ENCODE data around the gene CAPN8.

- TF ChIP-seq FOXK1 (CRISPR knock-in tag; IDR thresholded peaks at IDR 0.05) (no peak), FOXP4 (CRISPR knock-in tag; IDR thresholded peaks at IDR 0.05) (no peak), CTCF (IDR thresholded peaks at IDR 0.05) (no peak), TP53 (CRISPR knock-in tag; IDR thresholded peaks at IDR 0.05) (no peak), USF2 (CRISPR knock-in tag; IDR thresholded peaks at IDR 0.05) (no peak), IRF2 (CRISPR knock-in tag; IDR thresholded peaks at IDR 0.05; ENCODE audit: borderline replicate concordance, low read depth) (no peak), NR3C1 (CRISPR knock-in tag; conservative IDR thresholded peaks at IDR 0.05; ENCODE audit: low read depth) (no peak), MYBL2 (CRISPR knock-in tag; IDR thresholded peaks at IDR 0.05) (no peak), NFATC4 (CRISPR knock-in tag; IDR thresholded peaks at IDR 0.05) (no peak), GABPB1 (CRISPR knock-in tag; IDR thresholded peaks at IDR 0.05) (no peak), SP1 (CRISPR knock-in tag; conservative IDR thresholded peaks at IDR 0.05) (no peak), MAX (CRISPR knock-in tag; IDR thresholded peaks at IDR 0.05) (no peak), PREB (CRISPR knock-in tag; IDR thresholded peaks at IDR 0.05; ENCODE audit: borderline replicate concordance) (no peak)
These were observed 23.9 kb downstream of the CAPN8 start for GRCh38 chr1:223641523-223642039.
